ENCODE data around the gene ATP5PD.

The ATP5PD gene

DNA sequence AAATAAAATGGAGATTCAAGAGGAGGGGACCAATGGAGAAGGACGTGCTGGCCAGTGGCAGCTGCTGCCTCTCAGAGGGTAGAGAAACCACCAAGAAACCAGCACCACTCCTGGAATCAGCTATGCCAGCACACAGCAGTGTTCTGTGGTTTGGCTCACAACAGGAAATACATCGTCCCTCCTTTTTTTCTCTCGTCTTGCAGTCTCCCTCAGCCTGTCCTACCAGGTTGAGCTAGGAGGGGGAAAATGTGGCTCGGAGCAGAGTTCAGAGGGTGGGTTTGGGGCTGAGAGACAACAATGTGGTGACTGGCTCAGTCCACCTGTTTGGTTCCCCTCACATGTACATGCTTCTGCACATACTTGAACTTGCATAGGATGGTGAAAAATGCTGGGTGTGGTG is 21.1 kb upstream of the ATP5PD start:
- no peak overlapping the region for H3K4me3 ChIP-seq (ENCODE audit: low read length)
- H4K20me1 ChIP-seq (ENCODE audit: insufficient read depth, low read length) = no peaks in the 10 kb centered on the region
- H3K4me1 ChIP-seq (ENCODE audit: low read length) = no peaks in the 10 kb centered on the region
- TF ChIP-seq CTCF (IDR thresholded peaks at IDR 0.05; ENCODE audit: low read depth, low read length) (no peak), EZH2phosphoT487 (IDR thresholded peaks at IDR 0.05; ENCODE audit: low read depth) (no peak)
- H3K9me3 ChIP-seq (ENCODE audit: insufficient read depth, low read length) = no peaks in the 10 kb centered on the region
- no peaks in the 10 kb centered on the region for H3K79me2 ChIP-seq (ENCODE audit: low read length)
- no peak overlapping the region for H3K27ac ChIP-seq (ENCODE audit: low read length)
- no peak overlapping the region for H3K4me2 ChIP-seq (ENCODE audit: low read length)
- H3K9ac ChIP-seq (ENCODE audit: low read length) = no peak overlapping the region
- H3K36me3 ChIP-seq (replicated peaks; ENCODE audit: low read depth, low read length) = peaks cover 5% of the 10 kb centered on the region
- no peaks in the 10 kb centered on the region for H3K27me3 ChIP-seq (ENCODE audit: low read depth, low read length)
- no peak overlapping the region for H2AFZ ChIP-seq (ENCODE audit: low read depth, low read length)

DNA sequence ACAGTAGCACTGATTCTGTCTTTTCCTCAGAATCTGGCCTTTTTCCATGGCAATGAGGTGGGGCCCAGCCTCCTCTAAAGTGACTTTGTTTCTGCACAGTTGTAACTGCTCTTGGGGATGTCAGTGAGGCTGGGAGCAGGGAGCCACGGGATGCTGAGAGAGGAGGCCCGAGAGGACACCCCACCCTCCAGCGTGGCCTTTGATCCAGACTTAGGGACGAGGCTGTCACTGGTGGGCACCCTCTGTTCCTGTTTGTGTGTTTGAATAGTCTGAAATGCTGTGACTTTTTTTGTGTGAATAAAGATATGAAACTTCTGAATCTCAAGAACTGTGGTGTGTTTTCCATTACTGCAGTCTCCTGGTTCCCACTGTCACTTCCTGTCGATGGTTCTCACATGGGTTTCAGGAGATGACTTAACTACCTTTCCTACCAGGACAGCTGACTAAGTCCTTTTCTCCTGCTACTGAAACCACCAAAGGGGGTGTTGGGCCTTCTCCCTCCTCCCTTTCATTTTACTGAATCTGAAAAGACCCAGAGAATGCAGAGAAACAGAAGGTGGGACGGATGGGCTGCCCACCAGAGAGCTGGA is 18.9 kb upstream of the ATP5PD start:
- Histone ChIP-seq H3K4me1 (ENCODE audit: low read length) (no peaks in the 10 kb centered on the region), H3K36me3 (replicated peaks; ENCODE audit: low read depth, low read length) (peaks cover 8% of the 10 kb centered on the region), H3K79me2 (ENCODE audit: low read length) (no peaks in the 10 kb centered on the region), H3K9me3 (ENCODE audit: insufficient read depth, low read length) (no peaks in the 10 kb centered on the region), H3K9ac (ENCODE audit: low read length) (no peak overlapping the region), H3K4me3 (ENCODE audit: low read length) (no peak overlapping the region), H3K27ac (ENCODE audit: low read length) (no peak overlapping the region), H3K4me2 (ENCODE audit: low read length) (no peak overlapping the region), H2AFZ (ENCODE audit: low read depth, low read length) (no peak overlapping the region), H4K20me1 (ENCODE audit: insufficient read depth, low read length) (no peaks in the 10 kb centered on the region), H3K27me3 (ENCODE audit: low read depth, low read length) (no peaks in the 10 kb centered on the region)
- no peak for TF ChIP-seq CTCF (IDR thresholded peaks at IDR 0.05; ENCODE audit: low read depth, low read length)
- TF ChIP-seq EZH2phosphoT487 (IDR thresholded peaks at IDR 0.05; ENCODE audit: low read depth) = no peak

DNA sequence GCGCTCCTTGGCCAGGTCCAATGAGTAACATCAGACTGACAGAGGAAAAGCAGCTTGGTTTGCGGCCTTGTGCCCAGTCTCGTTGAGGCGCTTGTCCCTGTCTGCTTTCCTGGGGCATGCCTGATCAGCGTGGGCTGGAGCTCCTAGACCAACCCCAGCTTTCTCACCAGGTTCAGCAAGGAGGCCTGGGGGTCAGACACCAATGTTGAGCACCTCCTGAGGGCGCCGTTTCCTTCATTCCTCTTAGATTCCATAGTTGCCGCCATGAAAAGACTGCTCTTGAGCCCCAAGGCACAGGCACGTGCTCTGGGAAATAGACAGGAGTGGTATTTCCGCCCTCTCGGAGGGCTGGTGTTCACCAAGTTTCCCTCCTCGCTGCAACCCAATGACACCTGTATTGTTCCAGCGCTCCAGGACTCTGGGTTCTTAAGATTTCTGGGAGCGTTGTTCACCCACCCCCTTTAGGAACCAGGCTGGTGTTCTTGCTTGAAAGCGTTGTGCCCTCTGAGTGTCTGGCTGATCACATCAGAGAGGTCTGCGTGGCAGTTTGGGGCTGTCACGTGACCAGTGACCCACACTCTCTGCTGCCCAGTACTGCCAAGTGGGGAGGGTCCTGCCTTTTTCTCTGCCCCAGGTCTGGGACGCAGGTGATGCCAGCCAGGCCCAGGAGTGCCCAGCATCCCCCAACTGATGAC is 18.2 kb upstream of the ATP5PD start:
- Histone ChIP-seq H3K4me3 (ENCODE audit: low read length) (no peak overlapping the region), H2AFZ (ENCODE audit: low read depth, low read length) (no peak overlapping the region), H3K9ac (ENCODE audit: low read length) (no peak overlapping the region)

More for the DNA sequence above, 18.2 kb upstream of the ATP5PD start:
- Histone ChIP-seq H3K27me3 (ENCODE audit: low read depth, low read length) (no peaks in the 10 kb centered on the region), H3K9me3 (ENCODE audit: insufficient read depth, low read length) (no peaks in the 10 kb centered on the region), H3K79me2 (ENCODE audit: low read length) (no peaks in the 10 kb centered on the region), H4K20me1 (ENCODE audit: insufficient read depth, low read length) (no peaks in the 10 kb centered on the region), H3K4me1 (ENCODE audit: low read length) (no peaks in the 10 kb centered on the region), H3K27ac (ENCODE audit: low read length) (no peak overlapping the region), H3K36me3 (replicated peaks; ENCODE audit: low read depth, low read length) (peaks cover 8% of the 10 kb centered on the region), H3K4me2 (ENCODE audit: low read length) (no peak overlapping the region)
- no peak for TF ChIP-seq EZH2phosphoT487 (IDR thresholded peaks at IDR 0.05; ENCODE audit: low read depth)
- TF ChIP-seq CTCF (IDR thresholded peaks at IDR 0.05; ENCODE audit: low read depth, low read length) = no peak

Measured in OCI-LY3 (cell line).